Thyroid gland (tissue), 4 donors: Measurements from ENCODE around the gene LMO2. TPM values are rescaled to one million over a fixed set of nuclear protein-coding genes. Genes with fewer than 3 reads are reported as not detected.
"Not testable (repeated sequence)": the region's sequence is repeated elsewhere in the genome, so short reads cannot be mapped to it uniquely, and the experiment has no call there.

Experiments
- DNase-seq, 2 donors: peaks; one replicate each; pipeline ENCODE4 v3.0.0-alpha.2; 2019
- H3K27ac ChIP-seq, 3 donors: fragments of 200-600 bp; sonication (generic); 1 replicate in 2 of 3; 2 replicates in 1 of 3; pipeline ENCODE4 v1.5.1; 2016 to 2019; ENCODE audit warnings: mild to moderate bottlenecking in 1 of 3, moderate library complexity in 1 of 3
- H3K27me3 ChIP-seq: fragments of 200-600 bp; sonication (generic); one replicate; pipeline ENCODE4 v1.5.1; 2019
- H3K36me3 ChIP-seq, 2 donors: fragments of 200-600 bp; sonication (generic); one replicate each; pipeline ENCODE4 v1.5.1; 2016 to 2019
- H3K4me1 ChIP-seq, 2 donors: fragments of 200-600 bp; sonication (generic); one replicate each; pipeline ENCODE4 v1.5.1; 2017 to 2019
- H3K4me3 ChIP-seq, 3 donors: fragments of 200-600 bp; sonication (generic); replicated peaks in 1 of 3; 1 replicate in 2 of 3; 2 replicates in 1 of 3; pipeline ENCODE4 v1.5.1; 2016; ENCODE audit warnings: mild to moderate bottlenecking in 1 of 3
- H3K9me3 ChIP-seq: fragments of 200-600 bp; sonication (generic); one replicate; pipeline ENCODE4 v1.5.1; 2017
- POLR2A ChIP-seq, 2 donors: fragments of 450-650 bp; IDR thresholded peaks; one replicate each; pipeline ENCODE4 v1.6.1; 2017; ENCODE audit warnings: antibody characterized with exemption in 2 of 2, mild to moderate bottlenecking in 2 of 2, moderate library complexity in 1 of 2
- WGBS, 2 donors: methylation state at CpG; one replicate each; pipeline ENCODE4 v1.1.5; 2017; 5-methylcytosine and 5-hydroxymethylcytosine counted together
- intact Hi-C: fragments of 100-400 bp; cut with DNase I; formaldehyde crosslinking; loops from one replicate; pipeline ENCODE4 v1.15.1; 2023
- total RNA-seq, 4 donors: library from RNA; depleted of rRNA; stranded (reverse); fragments of >200 nt; gene quantifications; one replicate each; pipeline ENCODE4 v1.2.3, GENCODE V29; 2016
- TF ChIP-seq, protein P1 (sequence below), 6 experiments: fragments of 200-600 bp in 3 of 6; fragments of 450-650 bp in 3 of 6; sonication (generic) in 3 of 6; IDR thresholded peaks; one replicate each; pipeline ENCODE4 v1.5.1; 2016 to 2019; ENCODE audit warnings: antibody characterized with exemption in 6 of 6, mild to moderate bottlenecking in 2 of 6, inconsistent platforms in 1 of 6, moderate library complexity in 1 of 6

The LMO2 gene
- total RNA-seq, 4 donors from 2014 or later: 20.7 to 51.5 (median 40.3) TPM

DNA sequence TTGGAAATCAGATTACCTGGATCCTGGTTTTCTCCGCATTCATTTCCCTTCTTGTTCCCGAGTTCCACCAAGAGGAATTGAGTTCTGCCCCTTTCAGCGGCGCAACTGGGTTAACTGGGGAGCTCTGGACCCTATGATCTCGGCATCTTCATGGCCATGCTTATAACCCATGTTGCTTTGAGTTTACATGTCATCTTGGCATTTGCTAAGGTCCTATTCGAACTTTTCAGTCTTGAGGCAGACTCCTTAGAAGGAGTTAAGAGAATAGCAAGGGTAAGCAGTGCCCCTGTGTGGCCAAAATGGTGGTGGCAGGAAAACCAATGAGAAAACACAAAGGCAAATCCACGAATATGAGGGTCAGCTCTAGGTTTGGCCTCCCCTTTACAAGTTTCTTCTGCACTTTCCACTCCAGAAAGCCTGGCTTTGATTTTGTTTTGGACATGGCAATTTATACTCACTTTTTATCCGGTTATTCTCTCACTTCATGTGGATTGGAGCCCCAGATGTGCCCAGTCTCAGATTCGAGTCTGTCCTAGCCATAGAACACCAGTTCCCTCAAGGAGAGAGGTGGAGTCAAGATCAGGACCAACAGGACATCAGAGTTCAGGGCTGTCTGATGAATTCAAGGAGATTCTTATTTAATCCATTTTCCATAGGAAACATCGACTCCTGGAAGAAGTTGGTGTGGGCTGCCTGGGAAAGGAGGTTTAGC is 62.3 kb downstream of the LMO2 start:
- Histone ChIP-seq H3K4me3 (peak overlapping the region in 2 of 3 donors; percentile 15 to 23), H3K27ac (no peak overlapping the region), H3K9me3 (no peaks in the 10 kb centered on the region), H3K36me3 (no peaks in the 10 kb centered on the region), H3K4me1 (peaks cover 9 to 10% of the 10 kb centered on the region in 2 donors), H3K27me3 (peaks cover 9% of the 10 kb centered on the region)
- TF ChIP-seq, protein P1, sequence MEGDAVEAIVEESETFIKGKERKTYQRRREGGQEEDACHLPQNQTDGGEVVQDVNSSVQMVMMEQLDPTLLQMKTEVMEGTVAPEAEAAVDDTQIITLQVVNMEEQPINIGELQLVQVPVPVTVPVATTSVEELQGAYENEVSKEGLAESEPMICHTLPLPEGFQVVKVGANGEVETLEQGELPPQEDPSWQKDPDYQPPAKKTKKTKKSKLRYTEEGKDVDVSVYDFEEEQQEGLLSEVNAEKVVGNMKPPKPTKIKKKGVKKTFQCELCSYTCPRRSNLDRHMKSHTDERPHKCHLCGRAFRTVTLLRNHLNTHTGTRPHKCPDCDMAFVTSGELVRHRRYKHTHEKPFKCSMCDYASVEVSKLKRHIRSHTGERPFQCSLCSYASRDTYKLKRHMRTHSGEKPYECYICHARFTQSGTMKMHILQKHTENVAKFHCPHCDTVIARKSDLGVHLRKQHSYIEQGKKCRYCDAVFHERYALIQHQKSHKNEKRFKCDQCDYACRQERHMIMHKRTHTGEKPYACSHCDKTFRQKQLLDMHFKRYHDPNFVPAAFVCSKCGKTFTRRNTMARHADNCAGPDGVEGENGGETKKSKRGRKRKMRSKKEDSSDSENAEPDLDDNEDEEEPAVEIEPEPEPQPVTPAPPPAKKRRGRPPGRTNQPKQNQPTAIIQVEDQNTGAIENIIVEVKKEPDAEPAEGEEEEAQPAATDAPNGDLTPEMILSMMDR (IDR thresholded peaks at IDR 0.05): peak; percentile 18 to 75 (median 67)
- TF ChIP-seq POLR2A (IDR thresholded peaks at IDR 0.05): no peak
- DNase-seq: peak; percentile 54 to 58
- 21 to 22% methylated on average over 10 of the region's 10 CpGs for WGBS, 2 donors
- intact Hi-C loops: loop anchor here (10.0 kb wide), 1 partner anchor 455 kb away; the partner anchor contains the start of gene KIAA1549L

DNA sequence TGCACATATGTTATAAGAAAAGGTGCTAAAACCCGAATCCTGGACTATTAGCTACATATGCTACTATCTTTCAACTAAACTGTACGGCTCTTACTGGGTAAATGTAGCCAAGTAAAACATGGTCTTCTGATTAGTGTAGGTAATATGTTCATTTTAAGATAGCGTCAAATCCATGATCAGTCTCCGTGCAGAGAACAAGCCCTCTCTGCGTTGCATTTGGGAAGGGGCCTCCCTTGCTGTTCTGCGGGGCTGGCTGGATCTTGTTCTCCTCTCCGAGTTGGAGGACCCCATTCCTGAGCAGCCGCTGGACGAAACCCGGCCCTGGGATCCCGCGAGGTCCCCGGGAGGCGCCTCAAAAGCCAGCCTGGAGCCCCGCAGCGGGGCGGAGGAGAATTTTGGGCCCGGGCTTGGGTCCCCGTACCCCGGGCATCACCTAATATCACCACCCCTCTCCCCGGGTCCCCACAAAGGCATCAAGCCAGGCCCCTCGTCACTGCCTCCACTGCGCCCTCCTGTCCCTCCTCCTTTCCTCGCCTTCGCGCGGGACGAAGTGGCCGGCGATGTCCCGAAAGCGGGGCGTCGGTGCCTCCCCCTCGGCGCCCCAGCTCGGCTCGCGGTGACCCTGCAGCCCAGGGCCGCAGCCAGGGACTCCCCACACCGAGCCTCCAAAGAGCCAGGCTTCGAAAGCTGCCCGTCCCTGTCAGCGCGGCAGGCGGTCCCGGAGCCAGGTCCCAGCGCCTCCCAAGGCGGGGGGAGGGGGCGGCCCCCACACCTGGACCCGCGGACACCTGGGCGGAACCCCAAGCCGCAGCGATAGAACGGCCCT is 63.1 kb downstream of the LMO2 start:
- intact Hi-C loops: loop anchor here (10.0 kb wide), 1 partner anchor 454 kb away; the partner anchor contains the start of gene KIAA1549L
- 13 to 15% methylated on average over 25 to 28 of the region's 56 CpGs for WGBS, 2 donors
- Histone ChIP-seq H3K27me3 (peaks cover 9% of the 10 kb centered on the region), H3K27ac (no peak overlapping the region), H3K4me3 (peak overlapping the region in 2 of 3 donors; percentile 15 to 23), H3K9me3 (no peaks in the 10 kb centered on the region), H3K36me3 (no peaks in the 10 kb centered on the region), H3K4me1 (peaks cover 9 to 10% of the 10 kb centered on the region in 2 donors)
- no peak for TF ChIP-seq POLR2A (IDR thresholded peaks at IDR 0.05)
- TF ChIP-seq, protein P1 (IDR thresholded peaks at IDR 0.05): no peak
- DNase-seq: no peak

DNA sequence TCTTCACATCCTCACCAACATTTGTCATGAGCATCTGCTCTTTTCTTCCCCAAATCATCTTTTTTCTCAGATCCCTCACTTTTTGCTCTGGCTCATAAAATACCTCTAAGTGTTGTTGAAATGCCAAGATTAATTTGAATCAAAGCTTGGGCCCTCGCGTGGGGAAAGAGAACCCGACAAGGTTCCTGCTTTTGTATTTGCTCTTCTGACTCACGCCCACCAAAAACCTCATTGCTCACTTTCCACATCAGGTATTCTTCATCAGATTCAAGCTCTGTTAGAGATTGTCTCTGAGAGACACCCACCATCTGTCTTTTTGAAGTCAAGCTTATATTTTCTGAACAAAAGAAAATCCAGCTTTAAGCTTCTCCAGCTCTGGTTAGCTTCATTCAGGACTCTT is 64.7 kb downstream of the LMO2 start:
- peaks cover 9% of the 10 kb centered on the region for H3K27me3 ChIP-seq
- 92 to 94% methylated on average over 4 of the region's 4 CpGs for WGBS, 2 donors

DNA sequence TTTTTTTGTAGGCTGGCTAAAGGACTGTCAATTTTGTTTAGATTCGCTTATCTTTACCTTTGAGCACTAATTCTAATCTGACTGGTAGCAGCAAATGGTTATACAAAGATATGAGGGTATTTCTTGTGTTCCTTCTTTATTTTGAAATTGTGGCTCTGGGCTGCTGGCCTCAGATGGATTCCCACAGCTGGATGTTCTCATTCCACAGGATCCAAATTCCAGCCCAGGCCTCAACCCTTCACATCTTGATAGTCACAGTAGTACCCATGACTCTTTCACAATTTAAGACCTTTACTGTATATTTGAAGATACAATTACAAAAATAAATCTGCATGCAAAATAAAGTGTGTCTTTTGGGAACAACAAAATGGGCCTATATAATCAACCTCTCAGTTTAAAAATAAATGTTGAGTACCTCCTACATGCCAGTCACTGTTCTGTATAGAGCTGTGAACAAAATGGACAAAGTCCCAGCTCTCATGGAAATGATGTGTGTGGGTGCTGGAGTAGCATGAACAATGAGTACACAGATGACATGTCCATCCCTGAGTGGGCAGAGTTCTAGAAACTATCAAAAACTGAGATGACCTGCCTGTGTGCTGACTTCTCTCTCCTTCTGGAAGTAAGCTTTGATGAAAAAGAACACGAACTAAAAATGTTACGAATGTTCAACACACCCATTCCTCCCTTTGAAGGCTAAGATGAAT is 65.9 kb downstream of the LMO2 start:
- 97 to 99% methylated on average over 3 of the region's 3 CpGs for WGBS, 2 donors
- no peak overlapping the region for H3K27ac ChIP-seq
- TF ChIP-seq POLR2A (IDR thresholded peaks at IDR 0.05): no peak
- TF ChIP-seq, protein P1 (IDR thresholded peaks at IDR 0.05): no peak

More for the DNA sequence above, 64.7 kb downstream of the LMO2 start:
- no peak overlapping the region for H3K27ac ChIP-seq
- DNase-seq: no peak
- peaks cover 9 to 10% of the 10 kb centered on the region in 2 donors for H3K4me1 ChIP-seq
- TF ChIP-seq POLR2A (IDR thresholded peaks at IDR 0.05): no peak
- TF ChIP-seq, protein P1 (IDR thresholded peaks at IDR 0.05): no peak
- H3K4me3 ChIP-seq: no peak overlapping the region
- intact Hi-C loops: loop anchor here (10.0 kb wide), 1 partner anchor 452 kb away; the partner anchor contains the start of gene KIAA1549L
- no peaks in the 10 kb centered on the region for H3K36me3 ChIP-seq
- no peaks in the 10 kb centered on the region for H3K9me3 ChIP-seq

DNA sequence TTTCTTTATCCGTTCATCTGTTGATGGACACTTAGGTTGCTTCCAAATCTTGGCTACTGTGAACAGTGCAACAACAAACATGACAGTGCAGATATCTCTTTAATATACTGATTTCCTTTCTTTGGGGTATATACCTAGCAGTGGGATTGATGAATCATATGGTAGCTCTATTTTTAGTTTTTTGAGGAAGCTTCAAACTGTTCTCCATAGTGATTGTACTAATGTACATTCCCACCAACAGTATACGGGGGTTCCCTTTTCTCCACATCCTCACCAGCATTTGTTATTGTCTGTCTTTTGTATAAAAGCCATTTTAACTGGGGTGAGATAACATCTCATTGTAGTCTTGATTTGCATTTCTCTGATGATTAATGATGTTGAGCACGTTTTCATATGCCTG is 68.9 kb downstream of the LMO2 start:
- not testable (repeated sequence) for H3K36me3 ChIP-seq, H3K27me3 ChIP-seq, H3K27ac ChIP-seq, H3K4me3 ChIP-seq, DNase-seq, H3K9me3 ChIP-seq, H3K4me1 ChIP-seq
- intact Hi-C loops: loop anchor here (10.0 kb wide), 1 partner anchor 448 kb away; the partner anchor contains the start of gene KIAA1549L
- 60 to 62% methylated on average over 3 of the region's 3 CpGs for WGBS, 2 donors

More for the DNA sequence above, 65.9 kb downstream of the LMO2 start:
- no peak for DNase-seq
- Histone ChIP-seq H3K4me1 (peaks cover 9 to 10% of the 10 kb centered on the region in 2 donors), H3K27me3 (peaks cover 9% of the 10 kb centered on the region), H3K4me3 (no peak overlapping the region), H3K36me3 (no peaks in the 10 kb centered on the region), H3K9me3 (no peaks in the 10 kb centered on the region)
- intact Hi-C loops: loop anchor here (10.0 kb wide), 1 partner anchor 451 kb away; the partner anchor contains the start of gene KIAA1549L
